Osteocyte (in vitro differentiated cells): ENCODE results near the gene CASTOR1. TPM values are rescaled to one million over a fixed set of nuclear protein-coding genes. Genes with fewer than 3 reads are reported as not detected.

Experiments
- DNase-seq: peaks from one replicate; pipeline ENCODE4 v3.0.0; 2021; ENCODE audit warnings: mixed read lengths; ENCODE audit not compliant: unreplicated experiment; ENCODE audit errors: extremely low spot score
- H3K27ac Mint-ChIP-seq: one replicate; pipeline ENCODE4 v1.8.0; 2021; ENCODE audit warnings: mild to moderate bottlenecking, mixed read lengths; ENCODE audit not compliant: unreplicated experiment
- H3K27me3 Mint-ChIP-seq: one replicate; pipeline ENCODE4 v1.8.0; 2021; ENCODE audit warnings: mixed read lengths; ENCODE audit not compliant: unreplicated experiment
- H3K36me3 Mint-ChIP-seq: one replicate; pipeline ENCODE4 v1.8.0; 2021; ENCODE audit warnings: mixed read lengths; ENCODE audit not compliant: unreplicated experiment
- H3K4me1 Mint-ChIP-seq: one replicate; pipeline ENCODE4 v1.8.0; 2021; ENCODE audit warnings: mixed read lengths; ENCODE audit not compliant: unreplicated experiment
- H3K4me3 Mint-ChIP-seq: one replicate; pipeline ENCODE4 v1.8.0; 2021; ENCODE audit warnings: mild to moderate bottlenecking, moderate library complexity, mixed read lengths; ENCODE audit not compliant: unreplicated experiment
- H3K9me3 Mint-ChIP-seq: one replicate; pipeline ENCODE4 v1.8.0; 2021; ENCODE audit warnings: mixed read lengths; ENCODE audit not compliant: unreplicated experiment
- total RNA-seq: library from RNA; stranded (reverse); gene quantifications from 2 replicates; pipeline ENCODE4 v1.2.1, GENCODE V29; 2021
- TF ChIP-seq, protein P1 (sequence below): fragments of 200-600 bp; sonication (generic); IDR thresholded peaks from 2 replicates; pipeline ENCODE4 v1.5.0; 2021; ENCODE audit warnings: antibody characterized with exemption, mild to moderate bottlenecking, moderate library complexity

Gene CASTOR1
- total RNA-seq, 1 donor from 2014 or later: 12.2 TPM

DNA sequence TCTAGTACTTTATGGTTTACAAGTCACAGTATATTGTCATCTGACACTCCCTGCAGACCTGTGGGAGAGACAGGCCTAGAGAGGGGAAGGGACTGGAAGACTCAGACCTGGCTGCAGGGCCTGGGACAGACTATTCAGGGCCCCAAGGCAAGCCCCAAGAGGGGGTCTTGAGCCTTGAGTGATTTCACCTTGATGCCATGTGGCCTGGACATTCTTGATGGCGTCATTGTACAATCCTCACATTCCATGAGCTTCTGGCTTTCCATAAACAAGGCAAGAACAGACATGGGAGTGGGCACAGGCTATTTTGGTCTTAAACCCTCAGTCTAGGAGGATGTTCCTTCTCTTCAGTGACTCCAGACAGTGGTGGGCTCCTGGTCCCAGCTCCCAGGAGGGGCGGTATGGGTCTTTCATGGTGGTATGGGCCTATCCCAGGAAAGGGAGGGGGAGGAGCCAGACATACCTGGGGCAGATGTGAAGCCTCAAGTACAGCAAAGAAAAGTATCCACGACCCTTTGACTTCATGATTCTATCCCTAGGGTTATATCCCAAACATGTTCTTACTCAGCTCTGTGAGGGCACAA lies 39.3 kb upstream of the CASTOR1 start:
- TF ChIP-seq, protein P1, sequence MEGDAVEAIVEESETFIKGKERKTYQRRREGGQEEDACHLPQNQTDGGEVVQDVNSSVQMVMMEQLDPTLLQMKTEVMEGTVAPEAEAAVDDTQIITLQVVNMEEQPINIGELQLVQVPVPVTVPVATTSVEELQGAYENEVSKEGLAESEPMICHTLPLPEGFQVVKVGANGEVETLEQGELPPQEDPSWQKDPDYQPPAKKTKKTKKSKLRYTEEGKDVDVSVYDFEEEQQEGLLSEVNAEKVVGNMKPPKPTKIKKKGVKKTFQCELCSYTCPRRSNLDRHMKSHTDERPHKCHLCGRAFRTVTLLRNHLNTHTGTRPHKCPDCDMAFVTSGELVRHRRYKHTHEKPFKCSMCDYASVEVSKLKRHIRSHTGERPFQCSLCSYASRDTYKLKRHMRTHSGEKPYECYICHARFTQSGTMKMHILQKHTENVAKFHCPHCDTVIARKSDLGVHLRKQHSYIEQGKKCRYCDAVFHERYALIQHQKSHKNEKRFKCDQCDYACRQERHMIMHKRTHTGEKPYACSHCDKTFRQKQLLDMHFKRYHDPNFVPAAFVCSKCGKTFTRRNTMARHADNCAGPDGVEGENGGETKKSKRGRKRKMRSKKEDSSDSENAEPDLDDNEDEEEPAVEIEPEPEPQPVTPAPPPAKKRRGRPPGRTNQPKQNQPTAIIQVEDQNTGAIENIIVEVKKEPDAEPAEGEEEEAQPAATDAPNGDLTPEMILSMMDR: no peak
- H3K9me3 Mint-ChIP-seq: no peaks in the 10 kb centered on the region
- H3K27ac Mint-ChIP-seq: no peak overlapping the region
- no peak for DNase-seq
- H3K4me1 Mint-ChIP-seq: peaks cover 26% of the 10 kb centered on the region
- peaks cover 8% of the 10 kb centered on the region for H3K36me3 Mint-ChIP-seq
- no peaks in the 10 kb centered on the region for H3K27me3 Mint-ChIP-seq
- H3K4me3 Mint-ChIP-seq: no peak overlapping the region

DNA sequence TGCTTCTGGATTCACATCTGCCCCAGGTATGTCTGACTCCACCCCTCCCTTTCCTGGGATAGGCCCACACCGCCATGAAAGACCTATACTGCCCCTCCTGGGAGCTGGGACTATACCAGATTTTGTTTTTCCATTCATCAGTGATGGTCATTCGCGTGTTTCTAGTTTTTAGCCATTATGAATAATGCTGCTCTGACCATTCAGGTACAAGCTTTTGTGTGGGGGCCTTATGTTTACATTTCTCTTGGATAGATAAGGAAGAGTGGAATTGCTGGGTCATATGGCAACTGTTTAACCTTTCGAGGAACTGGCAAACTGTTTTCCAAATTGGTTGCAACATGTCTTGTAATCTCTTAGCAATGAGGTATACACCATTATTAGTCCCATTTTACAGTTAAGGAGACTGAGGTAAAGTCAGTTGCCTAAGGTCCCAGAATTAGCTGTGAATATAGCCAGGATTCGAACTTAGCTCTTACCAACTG lies 38.6 kb upstream of the CASTOR1 start:
- Mint-ChIP-seq H3K27ac (no peak overlapping the region), H3K4me3 (no peak overlapping the region), H3K4me1 (peaks cover 26% of the 10 kb centered on the region), H3K27me3 (no peaks in the 10 kb centered on the region), H3K9me3 (no peaks in the 10 kb centered on the region), H3K36me3 (peaks cover 7% of the 10 kb centered on the region)
- TF ChIP-seq, protein P1: peak; percentile 4
- no peak for DNase-seq

DNA sequence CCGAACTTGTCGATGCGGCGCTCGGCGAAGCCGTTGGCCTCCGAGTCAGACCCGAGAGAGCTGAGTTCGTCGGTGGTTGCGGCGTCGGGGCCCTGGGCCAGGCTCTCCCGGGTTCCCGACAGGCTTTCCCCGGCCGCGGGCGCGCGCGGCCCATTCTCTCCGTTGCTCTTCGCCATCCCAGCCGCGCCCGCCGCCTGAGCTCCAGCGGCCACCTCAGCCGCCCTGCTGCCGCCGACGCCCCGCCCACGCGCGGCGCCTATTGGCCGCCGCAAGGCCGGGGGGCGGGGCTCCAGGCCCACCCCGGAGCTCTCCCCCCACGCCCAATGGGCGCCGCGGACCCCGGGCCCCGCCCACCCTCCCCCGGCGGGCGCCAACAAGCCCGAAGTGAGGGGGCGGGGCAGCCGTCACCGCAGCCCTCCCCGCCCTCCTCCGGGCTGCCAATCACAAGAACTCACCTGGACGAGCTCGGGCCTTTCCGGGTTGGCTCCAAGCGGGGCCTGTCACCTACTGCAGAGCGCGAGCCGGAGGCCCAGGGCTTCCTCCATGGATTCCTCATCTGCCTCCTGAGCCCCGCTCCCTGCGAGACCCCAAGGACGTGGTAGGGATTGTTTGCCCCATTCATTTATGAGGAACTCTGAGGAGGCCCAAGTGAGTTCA lies 37.5 kb upstream of the CASTOR1 start, which contains the start of gene TBC1D10A:
Gene TBC1D10A, minus strand, starts transcription at position 236 of the 657 bp plus-strand sequence. Its CDS starts 60 bp downstream, at position 176.
- peak; percentile 93 for DNase-seq
- peak within 1 kb of the TSS; percentile 74 for H3K27ac Mint-ChIP-seq

DNA sequence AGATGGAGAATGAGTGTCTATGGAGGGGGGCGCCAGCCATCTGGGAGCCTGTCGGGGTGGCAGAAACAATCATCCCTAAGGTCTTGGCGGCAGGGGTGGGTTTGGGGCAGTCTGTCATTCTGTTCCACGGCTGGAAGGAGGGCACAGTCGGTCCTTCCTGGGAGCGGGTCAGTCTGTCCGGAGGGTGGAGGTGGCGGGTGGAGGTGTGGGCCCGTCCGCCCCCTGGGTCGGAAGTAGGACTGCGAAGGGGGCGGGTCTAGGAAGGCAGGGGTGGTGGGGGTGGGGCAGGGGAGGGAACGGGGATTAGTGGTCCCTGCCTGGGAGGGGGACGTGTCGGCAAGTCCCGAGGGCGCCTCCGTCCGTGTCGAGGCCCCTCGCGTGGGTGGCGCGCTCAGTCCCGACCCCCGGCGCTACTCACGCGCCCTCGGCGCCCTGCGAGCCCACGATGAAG lies 37.0 kb upstream of the CASTOR1 start:
- Mint-ChIP-seq H3K27me3 (no peaks in the 10 kb centered on the region), H3K4me3 (peak overlapping the region; percentile 80), H3K9me3 (no peaks in the 10 kb centered on the region), H3K4me1 (peaks cover 30% of the 10 kb centered on the region), H3K36me3 (peaks cover 6% of the 10 kb centered on the region), H3K27ac (peak overlapping the region; percentile 54)
- DNase-seq: no peak
- TF ChIP-seq, protein P1: no peak

More for the DNA sequence above, 37.5 kb upstream of the CASTOR1 start, which contains the start of gene TBC1D10A:
- Mint-ChIP-seq H3K9me3 (no peaks in the 10 kb centered on the region), H3K36me3 (peaks cover 7% of the 10 kb centered on the region), H3K27me3 (no peaks in the 10 kb centered on the region), H3K4me1 (peaks cover 26% of the 10 kb centered on the region), H3K4me3 (peak within 1 kb of the TSS; percentile 80)
- TF ChIP-seq, protein P1: no peak

DNA sequence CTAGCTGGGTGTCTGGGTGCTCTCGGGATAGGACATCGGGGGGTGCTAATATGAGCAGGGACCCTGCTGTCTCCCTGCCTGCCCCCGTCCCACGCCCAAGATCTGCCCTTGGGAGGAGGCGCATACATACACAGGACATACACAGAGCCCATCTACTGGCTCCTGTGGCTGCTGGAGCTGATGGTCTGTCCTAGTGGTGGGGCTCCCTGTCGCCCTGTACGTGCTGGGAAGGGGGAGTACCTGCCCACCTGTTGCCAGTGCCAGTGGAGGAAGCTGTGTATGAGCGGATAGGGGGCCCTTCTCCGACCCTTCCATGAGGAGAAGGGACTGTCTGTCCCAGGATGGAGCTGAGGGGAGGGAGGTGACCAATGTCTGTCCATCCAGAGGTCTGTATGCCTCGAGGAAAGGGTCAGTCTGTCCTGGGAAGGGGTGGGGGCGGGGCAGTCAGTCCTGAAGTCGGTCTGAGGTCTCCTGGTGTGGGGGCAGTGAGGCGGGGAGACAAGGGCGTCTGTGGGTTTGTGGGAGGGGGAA lies 36.5 kb upstream of the CASTOR1 start:
- H3K27me3 Mint-ChIP-seq: no peaks in the 10 kb centered on the region
- H3K4me3 Mint-ChIP-seq: peak overlapping the region; percentile 80
- no peak for DNase-seq
- peaks cover 6% of the 10 kb centered on the region for H3K36me3 Mint-ChIP-seq
- H3K4me1 Mint-ChIP-seq: peaks cover 30% of the 10 kb centered on the region
- TF ChIP-seq, protein P1: no peak
- no peaks in the 10 kb centered on the region for H3K9me3 Mint-ChIP-seq
- H3K27ac Mint-ChIP-seq: peak overlapping the region; percentile 74
